H1 (cell line): Measurements from ENCODE around the gene CD244. TPM values are rescaled to one million over a fixed set of nuclear protein-coding genes. Genes with fewer than 3 reads are reported as not detected.

Experiments
- CTCF ChIA-PET: fragments of 300-600 bp; sonication (Branson Sonifier 250); formaldehyde crosslinking; loops from one replicate; lab custom pipeline; 2021; ENCODE audit not compliant: partially characterized antibody; lab: Charles Lee
- POLR2A ChIA-PET: fragments of 300-600 bp; sonication (Branson Sonifier 250); formaldehyde crosslinking; loops from one replicate; lab custom pipeline; 2021; ENCODE audit warnings: inconsistent platforms; ENCODE audit not compliant: partially characterized antibody; lab: Charles Lee
- DNase-seq, 2 experiments: peaks; one replicate each; pipeline versions ENCODE4 v3.0.0 to v3.0.0-alpha.2; 2010 to 2022; ENCODE audit warnings: low spot score in 2 of 2, low read depth in 1 of 2, mixed read lengths in 1 of 2
- FAIRE-seq: peaks from 2 replicates; lab custom pipeline; 2011; peaks lifted over from hg19 to GRCh38; lab: Jason Lieb, UNC
- H2AFZ ChIP-seq: 2 replicates; pipeline ENCODE4 v1.8.1; 2012; ENCODE audit warnings: low read length, inconsistent platforms
- H2AK5ac ChIP-seq: 2 replicates; pipeline ENCODE4 v1.6.1; 2013; ENCODE audit warnings: low read depth, low read length
- H2BK120ac ChIP-seq: replicated peaks from 2 replicates; pipeline ENCODE3; 2013; ENCODE audit warnings: low read depth, low read length, inconsistent platforms
- H2BK12ac ChIP-seq: 2 replicates; pipeline ENCODE4 v1.6.1; 2013; ENCODE audit warnings: low read depth, low read length
- H2BK15ac ChIP-seq: 2 replicates; pipeline ENCODE4 v1.6.1; 2013; ENCODE audit warnings: low read length
- H2BK20ac ChIP-seq: 2 replicates; pipeline ENCODE4 v1.6.1; 2013; ENCODE audit warnings: low read length
- H2BK5ac ChIP-seq: 2 replicates; pipeline ENCODE4 v1.6.1; 2013; ENCODE audit warnings: low read depth, low read length
- H3K14ac ChIP-seq: 2 replicates; pipeline ENCODE4 v1.6.1; 2013; ENCODE audit warnings: inconsistent platforms; ENCODE audit not compliant: insufficient read length
- H3K18ac ChIP-seq: 2 replicates; pipeline ENCODE4 v1.6.1; 2013; ENCODE audit warnings: low read length; ENCODE audit errors: extremely low read depth
- H3K23ac ChIP-seq: 2 replicates; pipeline ENCODE4 v1.6.1; 2013; ENCODE audit warnings: inconsistent platforms; ENCODE audit not compliant: insufficient read length
- H3K23me2 ChIP-seq: 2 replicates; pipeline ENCODE4 v1.6.1; 2013; ENCODE audit warnings: low read depth, low read length
- H3K27ac ChIP-seq: 2 replicates; pipeline ENCODE4 v1.6.1; 2011; ENCODE audit warnings: low read depth, low read length, inconsistent platforms
- H3K27me3 ChIP-seq, 4 experiments: replicated peaks in 1 of 4; 1 replicate in 1 of 4; 2 replicates in 3 of 4; pipeline versions ENCODE4 v1.6.1 to v1.8.1; 2011 to 2013; ENCODE audit warnings: low read length in 3 of 4, mild to moderate bottlenecking in 3 of 4, inconsistent platforms in 2 of 4, mixed read lengths in 2 of 4, moderate library complexity in 1 of 4; ENCODE audit not compliant: control insufficient read depth in 3 of 4, insufficient read depth in 3 of 4; ENCODE audit errors: extremely low read depth in 1 of 4
- H3K36me3 ChIP-seq, 4 experiments: 2 replicates each; pipeline versions ENCODE4 v1.6.1 to v1.8.1; 2011 to 2013; ENCODE audit warnings: mild to moderate bottlenecking in 4 of 4, low read length in 3 of 4, moderate library complexity in 2 of 4, control low read depth in 1 of 4, inconsistent platforms in 1 of 4; ENCODE audit not compliant: insufficient read depth in 4 of 4, control insufficient read depth in 2 of 4
- H3K4ac ChIP-seq: replicated peaks from 2 replicates; pipeline ENCODE3; 2013; ENCODE audit warnings: low read length, low read depth, mixed read lengths, inconsistent platforms; ENCODE audit not compliant: insufficient read length
- H3K4me1 ChIP-seq, 4 experiments: replicated peaks in 1 of 4; 1 replicate in 1 of 4; 2 replicates in 3 of 4; pipeline versions ENCODE4 v1.6.1 to v1.8.1; 2011 to 2013; ENCODE audit warnings: low read length in 3 of 4, inconsistent platforms in 2 of 4, mixed read lengths in 1 of 4; ENCODE audit not compliant: insufficient read depth in 4 of 4, control insufficient read depth in 3 of 4
- H3K4me2 ChIP-seq, 2 experiments: 2 replicates each; pipeline versions ENCODE4 v1.6.1 to v1.8.1; 2011 to 2013; ENCODE audit warnings: low read depth in 2 of 2, low read length in 2 of 2, control low read depth in 1 of 2, inconsistent platforms in 1 of 2, mild to moderate bottlenecking in 1 of 2; ENCODE audit not compliant: insufficient read depth in 1 of 2
- H3K4me3 ChIP-seq, 4 experiments: fragments of 200-600, 300-600 bp in 1 of 4; sonication (generic), shearing (Covaris generic), sonication (Bioruptor Twin) in 1 of 4; 2 replicates each; pipeline versions ENCODE4 v1.5.1 to v1.8.1; 2011 to 2016; ENCODE audit warnings: low read length in 4 of 4, low read depth in 3 of 4, control low read depth in 2 of 4, inconsistent platforms in 2 of 4, mild to moderate bottlenecking in 2 of 4, mixed read lengths in 1 of 4, moderate library complexity in 1 of 4; ENCODE audit not compliant: insufficient read depth in 2 of 4; ENCODE audit errors: extremely low read depth in 1 of 4
- H3K56ac ChIP-seq: replicated peaks from 2 replicates; pipeline ENCODE3; 2013; ENCODE audit warnings: low read depth, mild to moderate bottlenecking, mixed read lengths, low read length, inconsistent platforms; ENCODE audit not compliant: insufficient read length
- H3K79me1 ChIP-seq: 2 replicates; pipeline ENCODE4 v1.6.1; 2013; ENCODE audit warnings: low read depth, low read length, control low read depth
- H3K79me2 ChIP-seq, 2 experiments: 2 replicates each; pipeline versions ENCODE4 v1.6.1 to v1.8.1; 2012 to 2013; ENCODE audit warnings: low read length in 2 of 2, mild to moderate bottlenecking in 2 of 2, inconsistent platforms in 1 of 2; ENCODE audit not compliant: insufficient read depth in 2 of 2, control insufficient read depth in 1 of 2
- H3K9ac ChIP-seq, 4 experiments: replicated peaks in 1 of 4; 1 replicate in 1 of 4; 2 replicates in 3 of 4; pipeline versions ENCODE4 v1.6.1 to v1.8.1; 2011 to 2013; ENCODE audit warnings: low read depth in 3 of 4, low read length in 3 of 4, control low read depth in 2 of 4, mild to moderate bottlenecking in 2 of 4, moderate library complexity in 2 of 4, inconsistent platforms in 1 of 4; ENCODE audit errors: extremely low read depth in 1 of 4
- H3K9me3 ChIP-seq, 2 experiments: 2 replicates each; pipeline versions ENCODE4 v1.6.1 to v1.8.1; 2012 to 2013; ENCODE audit warnings: mild to moderate bottlenecking in 2 of 2, moderate library complexity in 2 of 2, control low read depth in 1 of 2, inconsistent platforms in 1 of 2, low read depth in 1 of 2, low read length in 1 of 2, mixed read lengths in 1 of 2; ENCODE audit not compliant: insufficient read depth in 2 of 2
- H4K20me1 ChIP-seq, 2 experiments: replicated peaks in 1 of 2; 2 replicates each; pipeline versions ENCODE3 to v1.8.1; 2011 to 2013; ENCODE audit warnings: inconsistent platforms in 2 of 2, low read length in 2 of 2, mild to moderate bottlenecking in 1 of 2; ENCODE audit not compliant: insufficient read depth in 2 of 2, control insufficient read depth in 1 of 2
- H4K5ac ChIP-seq: 2 replicates; pipeline ENCODE4 v1.6.1; 2013; ENCODE audit warnings: low read length, low read depth, mixed read lengths, inconsistent platforms; ENCODE audit not compliant: insufficient read length
- H4K8ac ChIP-seq: 2 replicates; pipeline ENCODE4 v1.8.0; 2013; ENCODE audit warnings: mild to moderate bottlenecking, moderate library complexity, low read length, inconsistent platforms; ENCODE audit not compliant: insufficient read depth; ENCODE audit errors: extremely low read depth
- H4K91ac ChIP-seq: replicated peaks from 2 replicates; pipeline ENCODE3; 2013; ENCODE audit warnings: low read length, mixed read lengths, inconsistent platforms; ENCODE audit not compliant: insufficient read length
- RAD21 ChIP-seq, 2 experiments: IDR thresholded peaks in 1 of 2; conservative IDR thresholded peaks in 1 of 2; 2 replicates each; pipeline ENCODE4 v1.6.1; 2011; ENCODE audit warnings: low read depth in 2 of 2, low read length in 2 of 2, improper control_type of control experiment in 1 of 2, inconsistent platforms in 1 of 2, mild to moderate bottlenecking in 1 of 2, moderate library complexity in 1 of 2
- ZNF274 ChIP-seq: IDR thresholded peaks from 2 replicates; pipeline ENCODE4 v1.7.0; 2012; ENCODE audit warnings: low read length, borderline replicate concordance; ENCODE audit errors: extremely low read depth
- WGBS, 2 experiments: shearing (Covaris generic) in 1 of 2; methylation state at CpG; one replicate each; pipeline versions ENCODE4 v1.1.6 to v1.1.7; 2013 to 2015; ENCODE audit warnings: low lambda C conversion rate in 2 of 2, mixed read lengths in 2 of 2, inconsistent platforms in 1 of 2, low coverage in 1 of 2, missing lambda C conversion rate in 1 of 2; ENCODE audit not compliant: insufficient replicate concordance in 2 of 2, insufficient coverage in 1 of 2, insufficient read length in 1 of 2; ENCODE audit errors: extremely low coverage in 1 of 2, missing lambda C conversion rate in 1 of 2; 5-methylcytosine and 5-hydroxymethylcytosine counted together
- polyA plus RNA-seq, 7 experiments: library from polyadenylated mRNA; depleted of rRNA in 3 of 7; stranded (reverse) in 5 of 7; unstranded in 2 of 7; fragments of >200 nt in 5 of 7; fragments of 200-250 nt in 2 of 7; gene quantifications; 1 replicate in 5 of 7; 2 replicates in 1 of 7; 4 replicates in 1 of 7; pipeline versions ENCODE4 v1.2.1 to v1.2.3, GENCODE V29; 2011 to 2013; ENCODE audit warnings: missing spikeins in 2 of 7, mixed read lengths in 2 of 7
- total RNA-seq: library from RNA; stranded (reverse); fragmentation: NEBNext Ultra II Directional; extraction: Animal tissue kit (Norgen Biotek cat#: 25700); gene quantifications from 2 replicates; pipeline ENCODE4 v1.2.1, GENCODE V29; 2021
- TF ChIP-seq, protein P1 (sequence below), 3 experiments: IDR thresholded peaks; 1 replicate in 2 of 3; 2 replicates in 1 of 3; pipeline versions ENCODE4 v1.5.1 to v1.6.1; 2011; ENCODE audit warnings: low read length in 3 of 3, mild to moderate bottlenecking in 3 of 3, inconsistent platforms in 2 of 3, low read depth in 1 of 3, moderate library complexity in 1 of 3; ENCODE audit not compliant: insufficient read depth in 1 of 3; ENCODE audit errors: control extremely low read depth in 1 of 3

Gene CD244
- total and polyA plus RNA-seq, 2 of the 8 experiments (the other 6 are each of a cell fraction or from before 2014, with no cell fraction given) = not detected

GRCh38 chr1:160821627-160822026 is 41.1 kb downstream of the CD244 start:
- Histone ChIP-seq H3K23me2 (no peaks in the 10 kb centered on the region), H4K8ac (no peak overlapping the region), H4K5ac (no peak overlapping the region), H3K14ac (no peak overlapping the region), H3K18ac (no peak overlapping the region), H3K9me3 (no peaks in the 10 kb centered on the region), H4K91ac (no peak overlapping the region), H2BK12ac (no peak overlapping the region), H3K56ac (no peak overlapping the region), H4K20me1 (no peaks in the 10 kb centered on the region), H3K79me1 (no peaks in the 10 kb centered on the region), H2BK5ac (no peak overlapping the region), H3K23ac (no peak overlapping the region), H2BK120ac (no peak overlapping the region), H3K27me3 (no peaks in the 10 kb centered on the region), H3K79me2 (no peaks in the 10 kb centered on the region), H2AFZ (0 out of 2 replicates have a peak overlapping the region, but pooled peaks have one; percentile 8), H3K4ac (no peak overlapping the region), H3K36me3 (no peaks in the 10 kb centered on the region), H2BK15ac (no peak overlapping the region), H3K9ac (no peak overlapping the region), H3K27ac (no peak overlapping the region), H3K4me3 (no peak overlapping the region), H3K4me2 (no peak overlapping the region), H2AK5ac (no peak overlapping the region), H3K4me1 (peaks cover 0 to 6% (median 2%) of the 10 kb centered on the region in 4 experiments; a peak in 2 of 7 replicates), H2BK20ac (no peak overlapping the region)
- WGBS, 2 experiments = 80% methylated on average over 8 of the region's 8 CpGs; no CpG with 5 or more reads in 1 of the 2 experiments
- ChIA-PET CTCF (interaction anchor here (0.6 to 6.7 kb wide), 21 partner anchors 9 to 664 kb away, joined by 3 to 60 read pairs (median 5); partner anchors contain the start of gene ITLN1), POLR2A (no interaction called here)
- peak in 1 of 2 experiments; percentile 76 for DNase-seq
- FAIRE-seq = no peak
- TF ChIP-seq ZNF274 = no peak
- TF ChIP-seq, protein P1, sequence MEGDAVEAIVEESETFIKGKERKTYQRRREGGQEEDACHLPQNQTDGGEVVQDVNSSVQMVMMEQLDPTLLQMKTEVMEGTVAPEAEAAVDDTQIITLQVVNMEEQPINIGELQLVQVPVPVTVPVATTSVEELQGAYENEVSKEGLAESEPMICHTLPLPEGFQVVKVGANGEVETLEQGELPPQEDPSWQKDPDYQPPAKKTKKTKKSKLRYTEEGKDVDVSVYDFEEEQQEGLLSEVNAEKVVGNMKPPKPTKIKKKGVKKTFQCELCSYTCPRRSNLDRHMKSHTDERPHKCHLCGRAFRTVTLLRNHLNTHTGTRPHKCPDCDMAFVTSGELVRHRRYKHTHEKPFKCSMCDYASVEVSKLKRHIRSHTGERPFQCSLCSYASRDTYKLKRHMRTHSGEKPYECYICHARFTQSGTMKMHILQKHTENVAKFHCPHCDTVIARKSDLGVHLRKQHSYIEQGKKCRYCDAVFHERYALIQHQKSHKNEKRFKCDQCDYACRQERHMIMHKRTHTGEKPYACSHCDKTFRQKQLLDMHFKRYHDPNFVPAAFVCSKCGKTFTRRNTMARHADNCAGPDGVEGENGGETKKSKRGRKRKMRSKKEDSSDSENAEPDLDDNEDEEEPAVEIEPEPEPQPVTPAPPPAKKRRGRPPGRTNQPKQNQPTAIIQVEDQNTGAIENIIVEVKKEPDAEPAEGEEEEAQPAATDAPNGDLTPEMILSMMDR (IDR thresholded peaks at IDR 0.05; ENCODE audit: control extremely low read depth in 1 of 3, insufficient read depth in 1 of 3, low read depth in 1 of 3, low read length in 3 of 3) = peak; percentile 43 to 59 (median 46)
- TF ChIP-seq RAD21 (IDR thresholded peaks at IDR 0.05 in 1 of 2, conservative IDR thresholded peaks at IDR 0.05 in 1 of 2; ENCODE audit: low read depth in 2 of 2, low read length in 2 of 2) = peak in 1 of 2 experiments; percentile 55; a peak in 3 of 4 replicates
